CD14-positive monocyte (primary cell): ENCODE measurements around the gene ADA. TPM values are rescaled to one million over a fixed set of nuclear protein-coding genes. Genes with fewer than 3 reads are reported as not detected.
A peak's percentile ranks its signal among the peaks of the same experiment; 100 is the strongest.

Experiments used
- DNase-seq, 3 donors: peaks; one replicate each; pipeline ENCODE4 v3.0.0-alpha.2; 2011 to 2022
- H2AFZ ChIP-seq: 2 replicates; pipeline ENCODE4 v1.6.0; 2012; ENCODE audit warnings: mild to moderate bottlenecking, low read depth, low read length, inconsistent platforms; ENCODE audit not compliant: insufficient read depth, poor library complexity, severe bottlenecking
- H3K27ac ChIP-seq, 2 donors: 1 replicate in 1 of 2; 2 replicates in 1 of 2; pipeline ENCODE4 v1.5.1; 2012 to 2013; ENCODE audit warnings: low read length in 2 of 2, control low read depth in 1 of 2, inconsistent platforms in 1 of 2, low read depth in 1 of 2, mild to moderate bottlenecking in 1 of 2
- H3K27me3 ChIP-seq, 2 donors: one replicate each; pipeline versions ENCODE4 v1.6.0 to v1.6.1; 2011 to 2013; ENCODE audit warnings: low read length in 2 of 2; ENCODE audit not compliant: control insufficient read depth in 2 of 2, insufficient read depth in 2 of 2
- H3K36me3 ChIP-seq, 2 donors: replicated peaks in 1 of 2; 1 replicate in 1 of 2; 2 replicates in 1 of 2; pipeline versions ENCODE4 v1.5.1 to v1.6.1; 2012 to 2013; ENCODE audit warnings: low read length in 2 of 2, control low read depth in 1 of 2, inconsistent platforms in 1 of 2, mild to moderate bottlenecking in 1 of 2; ENCODE audit not compliant: insufficient read depth in 2 of 2, control insufficient read depth in 1 of 2
- H3K4me1 ChIP-seq, 2 donors: 1 replicate in 1 of 2; 2 replicates in 1 of 2; pipeline versions ENCODE4 v1.5.1 to v1.6.1; 2012 to 2013; ENCODE audit warnings: low read length in 2 of 2, control low read depth in 1 of 2, inconsistent platforms in 1 of 2, mild to moderate bottlenecking in 1 of 2, moderate library complexity in 1 of 2; ENCODE audit not compliant: insufficient read depth in 2 of 2, control insufficient read depth in 1 of 2
- H3K4me2 ChIP-seq: replicated peaks from 2 replicates; pipeline ENCODE3; 2012; ENCODE audit warnings: low read length, moderate library complexity, mild to moderate bottlenecking; ENCODE audit not compliant: poor library complexity, severe bottlenecking; ENCODE audit errors: extremely low read depth
- H3K4me3 ChIP-seq, 3 experiments: fragments of 200-600 bp in 1 of 3; sonication (generic) in 1 of 3; replicated peaks in 1 of 3; 1 replicate in 2 of 3; 2 replicates in 1 of 3; pipeline ENCODE4 v1.5.1; 2011 to 2013; ENCODE audit warnings: low read length in 3 of 3, mild to moderate bottlenecking in 3 of 3, control low read depth in 2 of 3, low read depth in 2 of 3, inconsistent platforms in 1 of 3, moderate library complexity in 1 of 3
- H3K79me2 ChIP-seq: 2 replicates; pipeline ENCODE4 v1.6.0; 2012; ENCODE audit warnings: mild to moderate bottlenecking, control low read depth, inconsistent platforms, low read length, moderate library complexity; ENCODE audit not compliant: insufficient read depth
- H3K9ac ChIP-seq: 2 replicates; pipeline ENCODE4 v1.6.0; 2017; ENCODE audit warnings: low read length, mild to moderate bottlenecking; ENCODE audit not compliant: insufficient read depth, poor library complexity, severe bottlenecking
- H3K9me3 ChIP-seq, 2 donors: replicated peaks in 1 of 2; 1 replicate in 1 of 2; 2 replicates in 1 of 2; pipeline versions ENCODE4 v1.5.1 to v1.6.1; 2012 to 2013; ENCODE audit warnings: low read length in 2 of 2, control low read depth in 1 of 2; ENCODE audit not compliant: control insufficient read depth in 1 of 2, insufficient read depth in 1 of 2
- H4K20me1 ChIP-seq: 2 replicates; pipeline ENCODE4 v1.6.0; 2012; ENCODE audit warnings: mild to moderate bottlenecking, low read length, control low read depth, moderate library complexity; ENCODE audit not compliant: insufficient read depth
- H3K27ac Mint-ChIP-seq, 7 donors: one replicate each; pipeline ENCODE4 v1.8.0; 2020; ENCODE audit warnings: mild to moderate bottlenecking in 7 of 7, mixed read lengths in 7 of 7, moderate library complexity in 6 of 7, inconsistent platforms in 2 of 7
- H3K27me3 Mint-ChIP-seq, 3 donors: one replicate each; pipeline ENCODE4 v1.8.0; 2021 to 2022; ENCODE audit warnings: low read depth in 3 of 3, mild to moderate bottlenecking in 3 of 3, mixed read lengths in 3 of 3, moderate library complexity in 3 of 3, inconsistent platforms in 1 of 3
- H3K36me3 Mint-ChIP-seq, 2 donors: one replicate each; pipeline ENCODE4 v1.8.0; 2020; ENCODE audit warnings: mixed read lengths in 2 of 2, inconsistent platforms in 1 of 2, mild to moderate bottlenecking in 1 of 2
- H3K4me1 Mint-ChIP-seq: one replicate; pipeline ENCODE4 v1.8.0; 2020; ENCODE audit warnings: mild to moderate bottlenecking, mixed read lengths
- H3K4me3 Mint-ChIP-seq, 2 donors: one replicate each; pipeline ENCODE4 v1.8.0; 2020; ENCODE audit warnings: mild to moderate bottlenecking in 2 of 2, mixed read lengths in 2 of 2, moderate library complexity in 1 of 2
- H3K9me3 Mint-ChIP-seq, 7 donors: one replicate each; pipeline ENCODE4 v1.8.0; 2020 to 2022; ENCODE audit warnings: mixed read lengths in 7 of 7, mild to moderate bottlenecking in 6 of 7, moderate library complexity in 6 of 7, inconsistent platforms in 2 of 7
- CTCF ChIP-seq: fragments of 200-600 bp; IDR thresholded peaks from one replicate; pipeline ENCODE4 v1.8.0; 2022; ENCODE audit warnings: antibody characterized with exemption, mild to moderate bottlenecking
- WGBS: methylation state at CpG from one replicate; pipeline ENCODE4 v1.1.5; 2013; ENCODE audit warnings: missing lambda C conversion rate; ENCODE audit not compliant: insufficient coverage; 5-methylcytosine and 5-hydroxymethylcytosine counted together
- intact Hi-C, 2 donors: fragments of 100-400 bp; cut with micrococcal nuclease; formaldehyde crosslinking; loops; one replicate each; pipeline versions ENCODE4 v1.15.0 to v1.15.1; 2023
- polyA plus RNA-seq, 3 donors: library from polyadenylated mRNA; depleted of rRNA in 1 of 3; unstranded in 2 of 3; stranded (reverse) in 1 of 3; fragments of 300-500 nt in 2 of 3; fragments of >200 nt in 1 of 3; fragmentation: Illumina TruSeq in 2 of 3; gene quantifications; 1 replicate in 2 of 3; 2 replicates in 1 of 3; pipeline ENCODE4 v1.2.3, GENCODE V29; 2012 to 2021

The ADA gene
- polyA plus RNA-seq, 3 donors: 11.1 to 17.2 (median 15.6) TPM

GRCh38 chr20:44616604-44616964 is 34.9 kb downstream of the ADA start:
- no peak overlapping the region for H3K4me3 Mint-ChIP-seq
- H3K27me3 Mint-ChIP-seq: peaks cover 0 to 2% (median 0%) of the 10 kb centered on the region in 3 donors
- H3K4me1 Mint-ChIP-seq: peaks cover 5% of the 10 kb centered on the region
- Histone ChIP-seq H3K4me2 (no peak overlapping the region), H3K79me2 (no peaks in the 10 kb centered on the region), H3K9ac (no peak overlapping the region), H3K4me3 (no peak overlapping the region), H3K27ac (peak overlapping the region in 1 of 2 donors; percentile 8), H3K9me3 (no peaks in the 10 kb centered on the region), H3K4me1 (no peaks in the 10 kb centered on the region), H3K27me3 (no peaks in the 10 kb centered on the region), H2AFZ (no peak overlapping the region), H4K20me1 (no peaks in the 10 kb centered on the region), H3K36me3 (peaks cover 5 to 30% of the 10 kb centered on the region in 2 donors)
- WGBS: 91% methylated on average over 14 of the region's 14 CpGs
- peak overlapping the region in 1 of 7 donors; percentile 10 for H3K27ac Mint-ChIP-seq
- no peak for DNase-seq
- peaks cover 36 to 44% of the 10 kb centered on the region in 2 donors for H3K36me3 Mint-ChIP-seq
- intact Hi-C loops: loop anchor here in 1 of 2 donors (5.0 kb wide), 1 partner anchor 36 kb away; the partner anchor contains the start of gene ADA
- H3K9me3 Mint-ChIP-seq: peaks cover 0 to 2% (median 0%) of the 10 kb centered on the region in 7 donors
- no peak for TF ChIP-seq CTCF

GRCh38 chr20:44615876-44616603 is 35.5 kb downstream of the ADA start:
- intact Hi-C loops: loop anchor here in 1 of 2 donors (5.0 kb wide), 1 partner anchor 36 kb away; the partner anchor contains the start of gene ADA
- no peaks in the 10 kb centered on the region for H4K20me1 ChIP-seq
- Mint-ChIP-seq H3K36me3 (peaks cover 34 to 44% of the 10 kb centered on the region in 2 donors), H3K27ac (peak overlapping the region in 3 of 7 donors; percentile 3 to 43 (median 10)), H3K27me3 (peaks cover 0 to 2% (median 0%) of the 10 kb centered on the region in 3 donors), H3K4me1 (peaks cover 9% of the 10 kb centered on the region), H3K9me3 (peaks cover 0 to 2% (median 0%) of the 10 kb centered on the region in 7 donors), H3K4me3 (no peak overlapping the region)
- TF ChIP-seq CTCF: no peak
- H3K4me3 ChIP-seq: no peak overlapping the region
- H3K4me2 ChIP-seq: no peak overlapping the region
- no peaks in the 10 kb centered on the region for H3K9me3 ChIP-seq
- no peaks in the 10 kb centered on the region for H3K79me2 ChIP-seq
- DNase-seq: no peak
- H3K9ac ChIP-seq: no peak overlapping the region
- H3K36me3 ChIP-seq: peaks cover 5 to 30% of the 10 kb centered on the region in 2 donors
- no peaks in the 10 kb centered on the region for H3K27me3 ChIP-seq
- WGBS: 89% methylated on average over 14 of the region's 14 CpGs
- H2AFZ ChIP-seq: no peak overlapping the region
- H3K4me1 ChIP-seq: peaks cover 3 to 5% of the 10 kb centered on the region in 2 donors
- peak overlapping the region in 1 of 2 donors; percentile 8 for H3K27ac ChIP-seq
